Suprapubic skin (tissue), 4 donors: ENCODE results near the gene LPAR1.

Source experiments
- CTCF ChIP-seq, 2 donors: fragments of 200-600 bp in 1 of 2; fragments of 450-650 bp in 1 of 2; sonication (generic) in 1 of 2; IDR thresholded peaks; one replicate each; pipeline ENCODE4 v1.5.1; 2016 to 2019; ENCODE audit warnings: antibody characterized with exemption in 2 of 2, mild to moderate bottlenecking in 1 of 2, moderate library complexity in 1 of 2
- EP300 ChIP-seq: sonication (generic); formaldehyde crosslinking; IDR thresholded peaks from one replicate; pipeline ENCODE4 v1.6.1; 2017; ENCODE audit warnings: antibody characterized with exemption
- POLR2A ChIP-seq, 2 donors: fragments of 450-650 bp; IDR thresholded peaks; one replicate each; pipeline ENCODE4 v1.6.1; 2017; ENCODE audit warnings: antibody characterized with exemption in 2 of 2, mild to moderate bottlenecking in 2 of 2, moderate library complexity in 2 of 2
- POLR2AphosphoS5 ChIP-seq, 3 donors: sonication (generic); formaldehyde crosslinking; IDR thresholded peaks; one replicate each; pipeline ENCODE4 v1.6.1; 2017; ENCODE audit warnings: antibody characterized with exemption in 3 of 3

- no peak for TF ChIP-seq CTCF (IDR thresholded peaks at IDR 0.05)
- TF ChIP-seq POLR2A (IDR thresholded peaks at IDR 0.05) = no peak
- no peak for TF ChIP-seq EP300
- no peak for TF ChIP-seq POLR2AphosphoS5 (IDR thresholded peaks at IDR 0.05)
Measured at GRCh38 chr9:110986529-110986928, 51.7 kb downstream of the LPAR1 start.
